PC-9 (cell line): Measurements from ENCODE around the gene TOR1A. TPM values are rescaled to one million over a fixed set of nuclear protein-coding genes. Genes with fewer than 3 reads are reported as not detected.

Experiments used
- BruUV-seq: library from RNA; stranded (reverse); fragments of 400-500 nt; replicated peaks from 2 replicates; lab custom pipeline; 2021; lab: Mats Ljungman, UMichigan
- CTCF ChIA-PET: fragments of 300-600 bp; sonication (Branson Sonifier 250); formaldehyde crosslinking; loops from one replicate; lab custom pipeline; 2022; ENCODE audit warnings: antibody characterized with exemption; lab: Charles Lee
- POLR2A ChIA-PET: fragments of 300-600 bp; sonication (Branson Sonifier 250); formaldehyde crosslinking; loops from one replicate; lab custom pipeline; 2022; ENCODE audit warnings: antibody characterized with exemption; ENCODE audit not compliant: unreplicated experiment; lab: Charles Lee
- DNase-seq, 2 experiments: peaks; one replicate each; pipeline versions ENCODE4 v3.0.0 to v3.0.0-alpha.2; 2015 to 2022; ENCODE audit warnings: mixed read lengths in 1 of 2
- H2AFZ ChIP-seq: fragments of 200-600 bp; sonication (generic); 2 replicates; pipeline ENCODE4 v1.8.1; 2017; ENCODE audit warnings: antibody characterized with exemption
- H3F3A ChIP-seq: fragments of 200-600 bp; sonication (generic); 2 replicates; pipeline ENCODE4 v1.8.1; 2017; ENCODE audit warnings: antibody characterized with exemption, mild to moderate bottlenecking, low read depth; ENCODE audit not compliant: insufficient read depth
- H3K27ac ChIP-seq: fragments of 200-600 bp; sonication (generic); 2 replicates; pipeline ENCODE4 v1.6.1; 2016; ENCODE audit warnings: mixed run types
- H3K27me3 ChIP-seq: fragments of 200-600 bp; sonication (generic); 2 replicates; pipeline ENCODE4 v1.6.1; 2016; ENCODE audit warnings: low read depth, mixed run types; ENCODE audit not compliant: insufficient read depth
- H3K36me3 ChIP-seq: fragments of 200-600 bp; sonication (generic); 2 replicates; pipeline ENCODE4 v1.6.1; 2016; ENCODE audit warnings: low read depth, mixed run types
- H3K4me1 ChIP-seq: fragments of 200-600 bp; sonication (generic); replicated peaks from 2 replicates; pipeline ENCODE4 v1.6.1; 2016; ENCODE audit warnings: mixed run types; ENCODE audit not compliant: insufficient read depth
- H3K4me2 ChIP-seq: fragments of 200-600 bp; sonication (generic); 2 replicates; pipeline ENCODE4 v1.6.1; 2017; ENCODE audit warnings: mixed run types
- H3K4me3 ChIP-seq: fragments of 200-600 bp; sonication (generic); 2 replicates; pipeline ENCODE4 v1.6.1; 2016; ENCODE audit warnings: mixed run types
- H3K79me2 ChIP-seq: fragments of 200-600 bp; sonication (generic); 2 replicates; pipeline ENCODE4 v1.6.1; 2017; ENCODE audit warnings: low read depth, mixed run types
- H3K9me2 ChIP-seq: fragments of 200-600 bp; sonication (generic); 2 replicates; pipeline ENCODE4 v1.8.1; 2017; ENCODE audit warnings: mild to moderate bottlenecking; ENCODE audit not compliant: insufficient read depth
- H3K9me3 ChIP-seq: fragments of 200-600 bp; sonication (generic); 2 replicates; pipeline ENCODE4 v1.8.1; 2016; ENCODE audit warnings: low read depth; ENCODE audit not compliant: insufficient read depth
- H4K20me1 ChIP-seq: fragments of 200-600 bp; sonication (generic); 2 replicates; pipeline ENCODE4 v1.8.1; 2017; ENCODE audit not compliant: insufficient read depth
- CTCF ChIP-seq: fragments of 200-600 bp; sonication (generic); conservative IDR thresholded peaks from 2 replicates; pipeline ENCODE4 v1.6.1; 2017; ENCODE audit warnings: mixed run types, antibody characterized with exemption, mild to moderate bottlenecking, moderate library complexity
- EZH2 ChIP-seq: fragments of 200-600 bp; sonication (generic); IDR thresholded peaks from 2 replicates; pipeline ENCODE4 v1.8.0; 2017; ENCODE audit warnings: antibody characterized with exemption, low read depth
- intact Hi-C: fragments of 100-400 bp; cut with micrococcal nuclease; formaldehyde crosslinking; loops from one replicate; pipeline ENCODE4 v1.10.0; 2022; ENCODE audit not compliant: unreplicated experiment
- total RNA-seq: library from RNA; stranded (reverse); gene quantifications from 2 replicates; pipeline ENCODE4 v1.2.3, GENCODE V29; 2021

TOR1A gene
- total RNA-seq, 1 experiment from 2014 or later, result 43.5 TPM

GRCh38 chr9:129783516-129784361, 40.2 kb downstream of the TOR1A start:
- Histone ChIP-seq H3K9me3 (no peaks in the 10 kb centered on the region), H3K4me3 (no peak overlapping the region), H3F3A (peaks cover 7% of the 10 kb centered on the region), H4K20me1 (no peaks in the 10 kb centered on the region), H3K79me2 (no peaks in the 10 kb centered on the region), H3K4me2 (no peak overlapping the region), H3K27me3 (peaks cover 6% of the 10 kb centered on the region; the same call in 1 of the 2 replicates), H3K27ac (no peak overlapping the region), H3K36me3 (no peaks in the 10 kb centered on the region), H3K4me1 (peaks cover 31% of the 10 kb centered on the region), H2AFZ (no peak overlapping the region), H3K9me2 (no peaks in the 10 kb centered on the region)
- no TSS peak for BruUV-seq
- ChIA-PET CTCF (interaction anchor here (0.6 to 0.9 kb wide), 6 partner anchors 24 to 336 kb away, joined by 3 to 17 read pairs (median 4); no protein-coding TSS in a partner anchor), POLR2A (no interaction called here)
- peak; percentile 54 to 68 for DNase-seq
- TF ChIP-seq CTCF, result peak; percentile 94
- TF ChIP-seq EZH2, result no peak
- intact Hi-C loops, result loop anchor here (1.0 kb wide), 3 partner anchors 46 to 141 kb away; partner anchors contain the start of gene ASB6

GRCh38 chr9:129781981-129782380, 42.0 kb downstream of the TOR1A start:
- no peak overlapping the region for H3K27ac ChIP-seq
- TF ChIP-seq EZH2 (no peak), CTCF (no peak)
- H3K4me3 ChIP-seq, result no peak overlapping the region
- no peak overlapping the region for H3K4me2 ChIP-seq
- POLR2A ChIA-PET, result no interaction called here
- no peaks in the 10 kb centered on the region for H3K9me3 ChIP-seq
- H2AFZ ChIP-seq, result no peak overlapping the region
- no peaks in the 10 kb centered on the region for H3K79me2 ChIP-seq
- no peaks in the 10 kb centered on the region for H4K20me1 ChIP-seq
- no peak for DNase-seq
- BruUV-seq, result no TSS peak
- H3F3A ChIP-seq, result peaks cover 21% of the 10 kb centered on the region
- no peaks in the 10 kb centered on the region for H3K36me3 ChIP-seq
- H3K9me2 ChIP-seq, result no peaks in the 10 kb centered on the region
- intact Hi-C loops, result no loop called here
- no peaks in the 10 kb centered on the region for H3K27me3 ChIP-seq
- CTCF ChIA-PET, result interaction anchor here (0.6 to 1.6 kb wide), 5 partner anchors 9 to 61 kb away, joined by 4 to 6 read pairs (median 5); no protein-coding TSS in a partner anchor
- H3K4me1 ChIP-seq, result peaks cover 45% of the 10 kb centered on the region

GRCh38 chr9:129781131-129781530, 42.8 kb downstream of the TOR1A start:
- no TSS peak for BruUV-seq
- Histone ChIP-seq H3K36me3 (no peaks in the 10 kb centered on the region), H3K27me3 (no peaks in the 10 kb centered on the region), H3F3A (peaks cover 28% of the 10 kb centered on the region), H3K9me2 (no peaks in the 10 kb centered on the region), H3K4me2 (no peak overlapping the region), H3K79me2 (no peaks in the 10 kb centered on the region), H3K9me3 (no peaks in the 10 kb centered on the region), H2AFZ (no peak overlapping the region), H3K4me3 (no peak overlapping the region), H3K27ac (no peak overlapping the region), H3K4me1 (peaks cover 53% of the 10 kb centered on the region), H4K20me1 (no peaks in the 10 kb centered on the region)
- intact Hi-C loops, result no loop called here
- POLR2A ChIA-PET, result interaction anchor here (0.6 kb wide), 1 partner anchor 29 kb away, joined by 4 read pairs; no protein-coding TSS in a partner anchor
- TF ChIP-seq EZH2 (no peak), CTCF (no peak)
- CTCF ChIA-PET, result interaction anchor here (0.5 to 1.6 kb wide), 5 partner anchors 17 to 60 kb away, joined by 3 to 6 read pairs (median 4); no protein-coding TSS in a partner anchor
- DNase-seq, result no peak
